Lung (tissue), 12 donors: ENCODE data around the gene NLRP1. TPM values are rescaled to one million over a fixed set of nuclear protein-coding genes. Genes with fewer than 3 reads are reported as not detected.

ENCODE experiments used
- ATAC-seq: fragments of 200-7000 bp; cut with Tn5 transposase; one replicate; pipeline ENCODE4 v1.9.1; 2020; ENCODE audit warnings: moderate number of reproducible peaks; ENCODE audit not compliant: insufficient read depth, low FRiP score
- DNase-seq, 3 donors: peaks; one replicate each; pipeline ENCODE4 v3.0.0-alpha.2; 2013 to 2017
- H3K27ac ChIP-seq, 2 donors: one replicate each; pipeline ENCODE4 v1.5.1; 2013; ENCODE audit warnings: mild to moderate bottlenecking in 2 of 2, moderate library complexity in 2 of 2, control low read depth in 1 of 2, inconsistent platforms in 1 of 2, low read depth in 1 of 2, low read length in 1 of 2
- H3K27me3 ChIP-seq, 3 donors: one replicate each; pipeline ENCODE4 v1.5.1; 2013; ENCODE audit warnings: low read length in 2 of 3; ENCODE audit not compliant: control insufficient read depth in 3 of 3, insufficient read depth in 3 of 3
- H3K36me3 ChIP-seq, 4 donors: one replicate each; pipeline ENCODE4 v1.5.1; 2013; ENCODE audit warnings: low read length in 4 of 4, mild to moderate bottlenecking in 1 of 4, moderate library complexity in 1 of 4; ENCODE audit not compliant: control insufficient read depth in 4 of 4, insufficient read depth in 4 of 4
- H3K4me1 ChIP-seq, 5 donors: one replicate each; pipeline ENCODE4 v1.5.1; 2013; ENCODE audit warnings: low read length in 5 of 5, mild to moderate bottlenecking in 2 of 5, moderate library complexity in 1 of 5; ENCODE audit not compliant: control insufficient read depth in 5 of 5, insufficient read depth in 5 of 5
- H3K4me3 ChIP-seq: one replicate; pipeline ENCODE4 v1.5.1; 2013; ENCODE audit warnings: mild to moderate bottlenecking, control low read depth, moderate library complexity
- H3K9ac ChIP-seq, 2 donors: one replicate each; pipeline ENCODE4 v1.5.1; 2013; ENCODE audit warnings: low read length in 2 of 2, control low read depth in 1 of 2; ENCODE audit not compliant: insufficient read depth in 1 of 2
- H3K9me3 ChIP-seq, 4 donors: one replicate each; pipeline ENCODE4 v1.5.1; 2013; ENCODE audit warnings: low read length in 3 of 4, mild to moderate bottlenecking in 1 of 4, moderate library complexity in 1 of 4; ENCODE audit not compliant: control insufficient read depth in 4 of 4, insufficient read depth in 3 of 4
- CTCF ChIP-seq: IDR thresholded peaks from 2 replicates; pipeline ENCODE4 v1.5.1; 2012; ENCODE audit warnings: mild to moderate bottlenecking; ENCODE audit errors: control extremely low read depth, extremely low read depth
- WGBS, 2 donors: extraction: QIAGEN DNeasy Blood & Tissue Kit; methylation state at CpG; one replicate each; pipeline ENCODE4 v1.1.7; 2013; 5-methylcytosine and 5-hydroxymethylcytosine counted together
- polyA plus RNA-seq, 2 donors: library from polyadenylated mRNA; stranded (reverse); fragments of 200-250 nt; gene quantifications; one replicate each; pipeline ENCODE4 v1.2.1, GENCODE V29; 2013
- total RNA-seq, 2 donors: library from RNA; depleted of rRNA in 1 of 2; stranded (reverse); fragments of >200 nt in 1 of 2; gene quantifications; one replicate each; pipeline ENCODE4 v1.2.1, GENCODE V29; 2014 to 2021
- donor health status: control.
- donor health status: control.
- donor health status: Bipolar disorder and iron deficiency.
- donor health status: healthy.
- donor health status: DM: yes; HTN: yes; CAD: no.

NLRP1 gene
- total and polyA plus RNA-seq, 4 donors: 14.5 to 33.1 (median 25.2) TPM

GRCh38 chr17:5587438-5588032 lies 3.2 kb upstream of the NLRP1 start:
- Histone ChIP-seq H3K27me3 (no peaks in the 10 kb centered on the region), H3K36me3 (no peaks in the 10 kb centered on the region), H3K4me1 (no peaks in the 10 kb centered on the region), H3K9ac (no peak overlapping the region), H3K9me3 (no peaks in the 10 kb centered on the region), H3K27ac (no peak overlapping the region), H3K4me3 (no peak overlapping the region)
- DNase-seq: peak; percentile 46 to 87 (median 80)
- 33 to 42% methylated on average over 6 of the region's 6 CpGs for WGBS, 2 donors
- no peak for ATAC-seq
- peak; percentile 90 for TF ChIP-seq CTCF

DNA sequence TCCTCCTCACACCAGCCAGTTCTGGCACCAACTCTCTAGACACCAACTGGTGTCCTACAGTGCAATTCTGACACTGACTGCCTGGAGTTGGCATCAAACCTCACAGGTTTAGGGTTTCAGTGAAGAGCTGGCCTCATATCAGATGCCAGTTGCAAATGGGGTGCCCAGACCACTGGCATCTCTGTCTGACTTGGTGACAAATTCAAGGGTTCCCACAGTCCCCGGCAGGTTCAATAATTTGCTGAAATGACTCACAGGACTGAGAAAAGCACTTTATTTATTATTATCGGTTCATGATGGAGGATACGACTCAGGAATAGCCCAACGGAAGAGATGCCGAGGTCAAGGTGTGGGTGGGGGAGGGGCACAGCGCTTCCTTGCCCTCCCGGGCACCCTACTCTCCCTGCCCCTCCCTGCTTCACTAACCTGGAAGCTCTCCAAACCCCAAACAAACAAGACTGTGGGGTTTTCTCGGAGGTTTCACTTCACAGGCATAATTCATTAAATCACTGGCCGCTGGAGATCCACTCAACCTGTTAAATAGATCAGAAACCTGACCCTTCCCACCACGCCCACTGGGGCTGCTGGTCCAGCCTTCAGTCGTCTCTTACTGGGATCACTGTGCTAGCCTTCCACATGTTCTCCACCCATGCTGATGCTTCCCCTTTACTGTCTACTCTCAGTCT lies 1.7 kb upstream of the NLRP1 start:
- H3K9me3 ChIP-seq: no peaks in the 10 kb centered on the region
- peaks cover 0 to 5% (median 0%) of the 10 kb centered on the region in 4 donors for H3K36me3 ChIP-seq
- ATAC-seq (no peak), DNase-seq (no peak)
- no peak overlapping the region for H3K9ac ChIP-seq
- peaks cover 0 to 2% (median 0%) of the 10 kb centered on the region in 5 donors for H3K4me1 ChIP-seq
- H3K27ac ChIP-seq: peak overlapping the region in 1 of 2 donors; percentile 43
- WGBS, 2 donors: 19 to 27% methylated on average over 11 of the region's 11 CpGs
- no peak for TF ChIP-seq CTCF
- H3K27me3 ChIP-seq: no peaks in the 10 kb centered on the region
- no peak overlapping the region for H3K4me3 ChIP-seq

DNA sequence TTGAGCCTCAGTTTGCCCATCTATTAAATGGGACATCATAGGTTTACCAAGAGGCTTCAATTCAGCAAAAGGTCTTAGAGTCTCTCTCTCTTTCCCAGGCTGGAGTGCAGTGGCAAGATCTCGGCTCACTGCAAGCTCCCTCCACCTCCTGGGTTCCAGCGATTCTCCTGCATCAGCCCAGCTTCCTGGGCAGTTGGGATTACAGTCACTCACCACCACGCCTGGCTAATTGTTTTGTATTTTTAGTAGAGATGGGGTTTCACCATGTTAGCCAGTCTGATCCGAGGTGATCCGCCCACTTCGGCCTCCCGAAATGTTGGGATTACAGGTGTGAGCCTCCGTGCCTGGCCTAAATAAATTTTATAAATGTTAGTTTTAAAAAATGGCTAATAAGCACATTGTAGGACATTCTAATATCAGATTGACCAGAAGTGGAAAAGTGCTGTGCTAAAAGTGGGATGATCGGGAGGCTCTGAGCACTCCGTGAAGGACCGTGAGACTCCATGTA lies 1.0 kb upstream of the NLRP1 start:
- Histone ChIP-seq H3K27me3 (no peaks in the 10 kb centered on the region), H3K9me3 (no peaks in the 10 kb centered on the region), H3K4me1 (peaks cover 0 to 2% (median 0%) of the 10 kb centered on the region in 5 donors), H3K27ac (peak overlapping the region; percentile 34 to 84), H3K4me3 (no peak overlapping the region), H3K9ac (no peak overlapping the region), H3K36me3 (peaks cover 0 to 6% (median 0%) of the 10 kb centered on the region in 4 donors)
- 91 to 94% methylated on average over 11 of the region's 11 CpGs for WGBS, 2 donors
- no peak for TF ChIP-seq CTCF
- ATAC-seq (no peak), DNase-seq (no peak)
